ENCODE data around the gene BMI1.
A peak's percentile ranks its signal among the peaks of the same experiment; 100 is the strongest.

The BMI1 gene

GRCh38 chr10:22369434-22370072 is 48.7 kb downstream of the BMI1 start:
- peaks cover 9 to 41% (median 17%) of the 10 kb centered on the region in 10 experiments; a peak in 16 of 20 replicates for H3K4me1 ChIP-seq
- peak overlapping the region in 2 of 11 experiments; percentile 54 to 66; a peak in 2 of 22 replicates for H3K27ac ChIP-seq
- H4K20me1 ChIP-seq = no peaks in the 10 kb centered on the region
- TF ChIP-seq Cebpa-rat (IDR thresholded peaks at IDR 0.05) = peak in 2 of 11 experiments; percentile 45 to 48; a peak in 3 of 22 replicates
- H3K27me3 ChIP-seq = no peaks in the 10 kb centered on the region
- no peak overlapping the region for H3K4me3 ChIP-seq
- H3K9me3 ChIP-seq (replicated peaks in 1 of 11) = no peaks in the 10 kb centered on the region
- no peak overlapping the region for H3K9ac ChIP-seq
- no peaks in the 10 kb centered on the region for H3K36me3 ChIP-seq
- H3K4me2 ChIP-seq = peak overlapping the region in 5 of 11 experiments; percentile 6 to 62 (median 22); a peak in 10 of 22 replicates

- no peak overlapping the region for H3K9ac ChIP-seq
- H3K9me3 ChIP-seq (replicated peaks in 1 of 11) = no peaks in the 10 kb centered on the region
- no peaks in the 10 kb centered on the region for H3K27me3 ChIP-seq
- H3K4me1 ChIP-seq = peaks cover 9 to 41% (median 17%) of the 10 kb centered on the region in 10 experiments; a peak in 16 of 20 replicates
- H3K27ac ChIP-seq = peak overlapping the region in 9 of 11 experiments; percentile 4 to 70 (median 54); a peak in 14 of 22 replicates
- H3K4me3 ChIP-seq = no peak overlapping the region
- peak overlapping the region; percentile 16 to 71 (median 48); a peak in 17 of 22 replicates for H3K4me2 ChIP-seq
- H4K20me1 ChIP-seq = no peaks in the 10 kb centered on the region
- TF ChIP-seq Cebpa-rat (IDR thresholded peaks at IDR 0.05) = no peak
- no peaks in the 10 kb centered on the region for H3K36me3 ChIP-seq
Observed at GRCh38 chr10:22370320-22370719, 49.4 kb downstream of the BMI1 start.

- Histone ChIP-seq H4K20me1 (no peaks in the 10 kb centered on the region), H3K4me1 (peaks cover 9 to 35% (median 17%) of the 10 kb centered on the region in 10 experiments; a peak in 16 of 20 replicates), H3K27ac (no peak overlapping the region), H3K4me2 (no peak overlapping the region), H3K9ac (no peak overlapping the region), H3K36me3 (no peaks in the 10 kb centered on the region), H3K27me3 (no peaks in the 10 kb centered on the region), H3K4me3 (no peak overlapping the region), H3K9me3 (replicated peaks in 1 of 11) (no peaks in the 10 kb centered on the region)
- no peak for TF ChIP-seq Cebpa-rat (IDR thresholded peaks at IDR 0.05)
Observed at GRCh38 chr10:22372298-22372697, 51.4 kb downstream of the BMI1 start.

- Histone ChIP-seq H3K9ac (no peak overlapping the region), H4K20me1 (no peaks in the 10 kb centered on the region), H3K27me3 (no peaks in the 10 kb centered on the region), H3K4me2 (no peak overlapping the region), H3K27ac (no peak overlapping the region), H3K9me3 (replicated peaks in 1 of 11) (no peaks in the 10 kb centered on the region), H3K36me3 (no peaks in the 10 kb centered on the region), H3K4me3 (no peak overlapping the region), H3K4me1 (peaks cover 9 to 35% (median 17%) of the 10 kb centered on the region in 10 experiments; a peak in 16 of 20 replicates)
- TF ChIP-seq Cebpa-rat (IDR thresholded peaks at IDR 0.05) = no peak
Observed at GRCh38 chr10:22372917-22373316, 52.0 kb downstream of the BMI1 start.

- H3K4me2 ChIP-seq = peak overlapping the region in 1 of 11 experiments; percentile 30; a peak in 1 of 22 replicates
- no peak overlapping the region for H3K4me3 ChIP-seq
- no peaks in the 10 kb centered on the region for H3K36me3 ChIP-seq
- TF ChIP-seq Cebpa-rat (IDR thresholded peaks at IDR 0.05) = no peak
- no peaks in the 10 kb centered on the region for H3K9me3 ChIP-seq (replicated peaks in 1 of 11)
- peaks cover 5 to 26% (median 12%) of the 10 kb centered on the region in 10 experiments; a peak in 16 of 20 replicates for H3K4me1 ChIP-seq
- no peaks in the 10 kb centered on the region for H4K20me1 ChIP-seq
- no peak overlapping the region for H3K9ac ChIP-seq
- H3K27ac ChIP-seq = no peak overlapping the region
- H3K27me3 ChIP-seq = no peaks in the 10 kb centered on the region
Observed at GRCh38 chr10:22374489-22375126, 53.7 kb downstream of the BMI1 start.

- H4K20me1 ChIP-seq = no peaks in the 10 kb centered on the region
- no peak overlapping the region for H3K4me2 ChIP-seq
- H3K9ac ChIP-seq = no peak overlapping the region
- H3K4me3 ChIP-seq = no peak overlapping the region
- H3K27ac ChIP-seq = no peak overlapping the region
- H3K36me3 ChIP-seq = no peaks in the 10 kb centered on the region
- no peak for TF ChIP-seq Cebpa-rat (IDR thresholded peaks at IDR 0.05)
- no peaks in the 10 kb centered on the region for H3K9me3 ChIP-seq (replicated peaks in 1 of 11)
- H3K27me3 ChIP-seq = no peaks in the 10 kb centered on the region
- peaks cover 0 to 10% (median 0%) of the 10 kb centered on the region in 10 experiments; a peak in 3 of 20 replicates for H3K4me1 ChIP-seq
Observed at GRCh38 chr10:22379059-22379458, 58.2 kb downstream of the BMI1 start.
